GM23248 (cell line): Measurements from ENCODE around the gene FAM227A.

Experiments
- EZH2 ChIP-seq: fragments of 200-600 bp; sonication (generic); IDR thresholded peaks from 2 replicates; pipeline ENCODE4 v1.6.1; 2018; ENCODE audit warnings: antibody characterized with exemption, mild to moderate bottlenecking; ENCODE audit not compliant: insufficient read depth, poor library complexity, severe bottlenecking
- EZH2phosphoT487 ChIP-seq: fragments of 200-600 bp; sonication (generic); IDR thresholded peaks from 2 replicates; pipeline ENCODE4 v1.6.1; 2018; ENCODE audit warnings: antibody characterized with exemption, moderate library complexity, mild to moderate bottlenecking, low read depth; ENCODE audit not compliant: insufficient read depth

- TF ChIP-seq EZH2phosphoT487 (no peak), EZH2 (no peak)
Measured at GRCh38 chr22:38689651-38690050, 33.5 kb upstream of the FAM227A start.
